ENCODE measurements around the gene FBXW11. TPM values are rescaled to one million over a fixed set of nuclear protein-coding genes. Genes with fewer than 3 reads are reported as not detected.

Gene FBXW11
- total and polyA plus RNA-seq, 2 of the 8 experiments (the other 6 are each of a cell fraction or from before 2014, with no cell fraction given), result 45.0 to 75.6 TPM

DNA sequence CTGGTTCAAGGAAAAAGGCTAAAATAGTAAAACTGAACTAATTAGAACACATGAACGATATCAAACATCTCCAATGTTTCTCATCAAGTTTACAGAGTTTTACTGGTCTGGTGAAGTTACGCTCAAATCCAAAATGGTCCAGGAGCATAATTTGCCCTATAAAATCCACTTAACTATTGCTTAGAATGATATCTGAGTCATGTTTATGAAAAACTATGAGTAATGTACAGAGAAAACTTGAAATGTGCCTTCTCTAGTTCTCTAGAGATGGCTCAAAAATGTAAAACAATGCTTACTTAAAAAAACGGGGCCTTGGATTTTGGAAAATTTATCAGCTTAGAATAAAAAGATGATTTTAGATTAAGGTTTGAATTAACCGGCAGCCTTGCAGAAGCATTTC, 108.1 kb downstream of the FBXW11 start:
- Histone ChIP-seq H3K27me3 (replicated peaks in 1 of 4; ENCODE audit: control insufficient read depth in 3 of 4, extremely low read depth in 1 of 4, insufficient read depth in 3 of 4, low read length in 3 of 4) (no peaks in the 10 kb centered on the region), H3K4me2 (ENCODE audit: insufficient read depth in 1 of 2, low read depth in 2 of 2, low read length in 2 of 2) (no peak overlapping the region), H4K5ac (ENCODE audit: insufficient read length, low read depth, low read length) (no peak overlapping the region), H3K23me2 (ENCODE audit: low read depth, low read length) (no peaks in the 10 kb centered on the region), H2BK12ac (ENCODE audit: low read depth, low read length) (no peak overlapping the region), H4K8ac (ENCODE audit: extremely low read depth, insufficient read depth, low read length) (no peak overlapping the region), H3K56ac (replicated peaks; ENCODE audit: insufficient read length, low read depth, low read length) (no peak overlapping the region), H3K79me1 (ENCODE audit: low read depth, low read length) (peaks cover 2% of the 10 kb centered on the region), H4K91ac (replicated peaks; ENCODE audit: insufficient read length, low read length) (no peak overlapping the region), H3K4me3 (ENCODE audit: extremely low read depth in 1 of 4, insufficient read depth in 2 of 4, low read depth in 3 of 4, low read length in 4 of 4) (no peak overlapping the region), H2AK5ac (ENCODE audit: low read depth, low read length) (no peak overlapping the region), H3K18ac (ENCODE audit: extremely low read depth, low read length) (no peak overlapping the region), H3K36me3 (ENCODE audit: control insufficient read depth in 2 of 4, insufficient read depth in 4 of 4, low read length in 3 of 4) (peaks cover 0 to 24% (median 8%) of the 10 kb centered on the region in 4 experiments), H2BK120ac (replicated peaks; ENCODE audit: low read depth, low read length) (no peak overlapping the region), H4K20me1 (replicated peaks in 1 of 2; ENCODE audit: control insufficient read depth in 1 of 2, insufficient read depth in 2 of 2, low read length in 2 of 2) (peaks cover 8% of the 10 kb centered on the region in 2 experiments), H3K14ac (ENCODE audit: insufficient read length) (no peak overlapping the region), H2BK20ac (ENCODE audit: low read length) (no peak overlapping the region), H2BK5ac (ENCODE audit: low read depth, low read length) (no peak overlapping the region), H3K27ac (ENCODE audit: low read depth, low read length) (no peak overlapping the region), H3K4ac (replicated peaks; ENCODE audit: insufficient read length, low read depth, low read length) (no peak overlapping the region), H3K9ac (replicated peaks in 1 of 4; ENCODE audit: extremely low read depth in 1 of 4, low read depth in 3 of 4, low read length in 3 of 4) (no peak overlapping the region), H3K9me3 (ENCODE audit: insufficient read depth in 2 of 2, low read depth in 1 of 2, low read length in 1 of 2) (no peaks in the 10 kb centered on the region), H2BK15ac (ENCODE audit: low read length) (no peak overlapping the region), H3K23ac (ENCODE audit: insufficient read length) (no peak overlapping the region), H3K4me1 (replicated peaks in 1 of 4; ENCODE audit: control insufficient read depth in 3 of 4, insufficient read depth in 4 of 4, low read length in 3 of 4) (peaks cover 0 to 4% (median 2%) of the 10 kb centered on the region in 4 experiments; a peak in 1 of 7 replicates), H2AFZ (ENCODE audit: low read length) (no peak overlapping the region), H3K79me2 (ENCODE audit: control insufficient read depth in 1 of 2, insufficient read depth in 2 of 2, low read length in 2 of 2) (peaks cover 0 to 49% of the 10 kb centered on the region in 2 experiments; a peak in 3 of 4 replicates)
- FAIRE-seq (no peak), DNase-seq (ENCODE audit: low read depth in 1 of 2, low spot score in 2 of 2) (no peak)
- TF ChIP-seq SP1 (IDR thresholded peaks at IDR 0.05; ENCODE audit: low read depth, low read length) (no peak), ASH2L (IDR thresholded peaks at IDR 0.05; ENCODE audit: low read length) (no peak), BACH1 (IDR thresholded peaks at IDR 0.05; ENCODE audit: low read length) (no peak)
- 91% methylated on average over 4 of the region's 4 CpGs; no CpG with 5 or more reads in 1 of the 2 experiments for WGBS, 2 experiments (ENCODE audit: extremely low coverage in 1 of 2, insufficient coverage in 1 of 2, insufficient read length in 1 of 2, insufficient replicate concordance in 2 of 2, low coverage in 1 of 2, low lambda C conversion rate in 2 of 2, missing lambda C conversion rate in 1 of 2)
- POLR2A ChIA-PET (ENCODE audit: partially characterized antibody), result no interaction called here
- CTCF ChIA-PET (ENCODE audit: partially characterized antibody), result interaction anchor here (0.7 to 1.9 kb wide), 2 partner anchors 10 to 16 kb away, joined by 3 to 9 read pairs; no protein-coding TSS in a partner anchor

Measured in H1 (cell line).